Activated CD8-positive, alpha-beta memory T cell treated with anti-CD3 and anti-CD28 coated beads, Interleukin-2, amount 50 U/mL, for 4 hours (primary cell): ENCODE measurements around the gene TUBG2.
"Not testable (repeated sequence)": the region's sequence is repeated elsewhere in the genome, so short reads cannot be mapped to it uniquely, and the experiment has no call there.

ENCODE experiments used
- DNase-seq: peaks from one replicate; pipeline ENCODE4 v3.0.0-alpha.2; 2020

The TUBG2 gene

GRCh38 chr17:42659079-42659931 is at the start of gene TUBG2:
Gene TUBG2, plus strand, starts transcription at chr17:42659284. Its CDS starts 220 bp downstream, at chr17:42659504.
- peak; percentile 82 for DNase-seq

- DNase-seq: peak; percentile 28
Measured at GRCh38 chr17:42609814-42610801, 49.0 kb upstream of the TUBG2 start.

DNA sequence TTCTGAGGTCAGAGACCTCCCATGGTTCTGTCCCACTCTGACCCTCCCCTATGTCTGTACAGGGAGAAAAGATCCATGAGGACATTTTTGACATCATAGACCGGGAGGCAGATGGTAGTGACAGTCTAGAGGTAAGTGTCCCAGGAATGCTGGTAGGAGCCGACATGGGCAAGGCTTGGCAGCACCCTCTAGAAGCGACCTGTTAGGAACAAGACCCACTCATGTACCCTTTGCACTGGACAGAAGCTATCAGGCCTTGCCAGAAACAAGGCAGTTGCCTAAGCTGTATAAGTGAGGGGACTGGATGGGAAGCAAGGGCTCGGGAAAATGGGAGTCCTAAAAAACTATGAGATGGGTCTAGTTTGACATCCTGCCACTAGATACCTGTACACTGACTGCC is 47.1 kb upstream of the TUBG2 start:
- no peak for DNase-seq

DNA sequence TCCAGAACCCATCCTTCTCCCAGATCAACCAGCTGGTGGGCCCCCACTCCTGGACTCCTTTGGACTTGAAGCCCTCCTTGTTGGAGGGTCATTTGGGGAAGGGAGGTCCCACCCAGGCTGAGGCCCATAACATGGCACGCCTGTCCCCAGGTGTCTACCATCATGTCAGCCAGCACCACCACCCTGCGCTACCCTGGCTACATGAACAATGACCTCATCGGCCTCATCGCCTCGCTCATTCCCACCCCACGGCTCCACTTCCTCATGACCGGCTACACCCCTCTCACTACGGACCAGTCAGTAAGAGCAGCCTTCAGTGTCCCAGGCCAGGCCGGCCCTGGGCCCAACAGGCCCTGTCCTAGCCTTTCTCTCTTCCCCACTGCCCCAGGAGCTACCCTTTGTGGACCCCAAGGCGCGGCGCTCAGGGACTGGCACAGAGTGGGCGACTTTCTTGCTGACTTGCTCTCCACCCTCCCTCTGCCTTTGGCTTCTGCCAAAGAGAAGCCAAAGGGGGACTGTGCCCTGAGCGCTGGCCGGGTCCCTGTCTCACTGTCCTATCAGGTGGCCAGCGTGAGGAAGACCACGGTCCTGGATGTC is 45.3 kb upstream of the TUBG2 start:
- DNase-seq: no peak

DNA sequence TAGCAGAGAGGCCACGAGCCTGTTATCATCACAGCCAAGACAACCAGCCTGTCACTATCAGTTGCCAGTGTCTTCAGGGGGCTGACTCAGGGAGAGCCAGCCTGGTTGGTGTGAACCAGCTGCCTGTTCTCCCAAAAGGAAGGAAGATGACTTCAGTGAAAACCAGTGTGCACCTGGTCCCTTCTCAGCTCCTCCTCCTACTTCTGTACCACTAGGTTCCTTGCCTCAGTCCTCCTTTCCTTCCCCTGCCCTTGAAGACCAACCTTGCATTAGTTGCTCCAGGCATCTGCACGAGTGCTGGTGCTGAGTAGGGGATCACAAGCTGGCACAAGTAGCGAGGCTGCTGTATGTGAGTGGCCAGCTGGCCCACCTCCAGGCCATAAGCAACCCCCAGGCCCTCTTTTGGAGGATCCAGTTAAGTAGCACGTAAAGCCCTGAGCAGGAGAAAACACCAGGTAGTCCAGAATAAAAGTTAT is 41.1 kb upstream of the TUBG2 start:
- no peak for DNase-seq

GRCh38 chr17:42618442-42619150 is 40.5 kb upstream of the TUBG2 start:
- no peak for DNase-seq

GRCh38 chr17:42621987-42622386 is 37.1 kb upstream of the TUBG2 start:
- not testable (repeated sequence) for DNase-seq

- no peak for DNase-seq
Measured at GRCh38 chr17:42623271-42623670, 35.8 kb upstream of the TUBG2 start.

- no peak for DNase-seq
Measured at GRCh38 chr17:42623732-42624596, 35.1 kb upstream of the TUBG2 start.

- DNase-seq: not testable (repeated sequence)
Measured at GRCh38 chr17:42627032-42627764, 31.9 kb upstream of the TUBG2 start.

DNA sequence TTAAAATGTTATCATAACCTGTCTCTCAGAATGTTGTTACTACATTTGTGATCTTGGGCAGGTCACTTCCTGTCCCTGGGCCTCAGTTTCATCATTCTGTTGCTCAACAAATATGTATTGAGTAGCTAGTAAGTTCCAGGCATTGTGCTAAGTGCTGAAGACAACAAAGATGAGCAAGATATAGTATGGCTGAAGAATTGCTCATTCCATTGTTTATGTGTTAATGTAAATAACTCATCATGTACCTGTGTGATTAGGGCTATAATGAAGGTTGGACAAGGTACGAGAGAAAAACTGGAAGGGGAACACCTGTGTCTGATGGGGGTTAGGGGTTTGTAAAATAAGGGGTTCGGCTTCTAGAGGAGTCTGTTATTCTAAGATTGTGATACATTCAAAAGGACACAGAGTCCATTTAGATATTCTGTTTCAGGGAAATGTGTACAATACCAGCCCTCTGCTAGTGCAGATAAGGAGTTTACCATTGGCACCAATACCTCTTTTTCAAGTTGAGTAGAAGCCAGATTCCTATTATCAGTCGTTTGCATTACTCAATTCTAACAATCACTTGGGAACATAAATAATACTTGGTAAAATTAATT is 29.6 kb upstream of the TUBG2 start:
- no peak for DNase-seq

GRCh38 chr17:42632949-42633444 is 26.1 kb upstream of the TUBG2 start:
- DNase-seq: no peak

- DNase-seq: no peak
Measured at GRCh38 chr17:42639525-42640113, 19.5 kb upstream of the TUBG2 start.

DNA sequence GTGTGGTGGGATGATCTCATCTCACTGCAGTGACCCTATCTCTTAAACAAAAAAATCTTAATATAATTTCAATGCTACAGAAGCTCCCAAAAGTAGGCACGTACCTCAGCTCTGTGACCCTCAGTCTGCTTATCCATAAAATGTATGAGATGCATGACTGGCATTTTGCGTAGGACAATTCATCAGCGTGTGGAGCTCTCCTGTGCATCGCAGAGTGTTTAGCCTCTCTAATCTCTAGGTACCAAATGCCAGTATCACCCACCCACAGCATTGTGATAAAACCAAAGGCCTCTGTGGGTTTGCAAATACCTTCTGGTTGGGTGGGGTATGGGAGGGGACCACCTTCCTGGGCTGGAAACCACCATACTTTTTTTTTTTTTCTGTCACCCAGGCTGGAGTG is 19.0 kb upstream of the TUBG2 start:
- no peak for DNase-seq

DNA sequence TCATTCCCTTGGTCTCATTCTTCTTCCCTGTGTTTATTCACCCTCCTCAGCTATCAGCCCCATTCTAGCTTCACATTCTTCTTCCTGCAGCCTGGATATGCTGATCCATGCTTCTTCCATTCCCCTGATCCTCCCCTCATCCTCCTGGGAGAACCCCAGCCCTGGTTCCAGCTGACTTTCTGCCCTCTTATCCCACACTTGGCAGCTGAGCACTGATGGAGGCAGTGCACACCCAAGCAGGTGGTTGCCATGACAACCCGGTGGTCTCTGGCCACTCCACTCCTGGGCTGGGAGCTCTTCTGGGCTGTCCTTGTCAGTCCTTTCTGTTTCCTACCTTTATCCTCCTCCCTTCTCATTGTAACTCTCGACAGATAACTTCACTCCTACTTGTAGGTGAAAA is 16.7 kb upstream of the TUBG2 start:
- DNase-seq: no peak

- DNase-seq: no peak
Measured at GRCh38 chr17:42647778-42648177, 11.3 kb upstream of the TUBG2 start.

GRCh38 chr17:42651392-42651791 is 7.7 kb upstream of the TUBG2 start:
- no peak for DNase-seq

- DNase-seq: no peak
Measured at GRCh38 chr17:42653179-42654124, 5.6 kb upstream of the TUBG2 start.
